Activated T-helper 1 cell treated with Interleukin-2 at 50 U/mL for 16 hours (primary cell): ENCODE measurements around the gene HBE1.
"Not testable (repeated sequence)": the region's sequence is repeated elsewhere in the genome, so short reads cannot be mapped to it uniquely, and the experiment has no call there.

Experiments used
- DNase-seq: peaks from one replicate; pipeline ENCODE4 v3.0.0-alpha.2; 2020; ENCODE audit warnings: low read depth

HBE1 gene

GRCh38 chr11:5269715-5270147, at the start of gene HBE1:
Gene HBE1 (minus strand): TSS chr11:5269945. CDS start chr11:5269890, 55 bp downstream.
- no peak for DNase-seq

GRCh38 chr11:5317292-5317691, 47.5 kb upstream of the HBE1 start:
- no peak for DNase-seq

GRCh38 chr11:5313326-5314023, 43.7 kb upstream of the HBE1 start:
- DNase-seq: not testable (repeated sequence)

- no peak for DNase-seq
Measured at GRCh38 chr11:5310423-5310822, 40.7 kb upstream of the HBE1 start.

GRCh38 chr11:5307256-5308019, 37.7 kb upstream of the HBE1 start:
- no peak for DNase-seq

- DNase-seq: no peak
Measured at GRCh38 chr11:5304046-5304445, 34.3 kb upstream of the HBE1 start.

- DNase-seq: no peak
Measured at GRCh38 chr11:5303626-5304025, 33.9 kb upstream of the HBE1 start.

GRCh38 chr11:5301846-5302245, 32.1 kb upstream of the HBE1 start, which contains the start of gene OR51B4:
Gene OR51B4 (minus strand): TSS chr11:5301946. CDS start chr11:5301946, 0 bp downstream.
- DNase-seq: no peak

GRCh38 chr11:5300251-5300650, 30.5 kb upstream of the HBE1 start:
- DNase-seq: no peak

- no peak for DNase-seq
Measured at GRCh38 chr11:5298451-5298850, 28.7 kb upstream of the HBE1 start.

GRCh38 chr11:5297721-5298323, 28.1 kb upstream of the HBE1 start:
- no peak for DNase-seq

GRCh38 chr11:5294342-5294995, 24.7 kb upstream of the HBE1 start:
- not testable (repeated sequence) for DNase-seq

GRCh38 chr11:5293028-5293427, 23.3 kb upstream of the HBE1 start:
- DNase-seq: no peak

- DNase-seq: no peak
Measured at GRCh38 chr11:5291207-5291838, 21.6 kb upstream of the HBE1 start.

- no peak for DNase-seq
Measured at GRCh38 chr11:5290106-5290505, 20.4 kb upstream of the HBE1 start.

GRCh38 chr11:5289696-5290095, 20.0 kb upstream of the HBE1 start:
- no peak for DNase-seq

- no peak for DNase-seq
Measured at GRCh38 chr11:5288906-5289550, 19.3 kb upstream of the HBE1 start.

GRCh38 chr11:5288108-5288905, 18.6 kb upstream of the HBE1 start:
- no peak for DNase-seq

GRCh38 chr11:5286901-5287300, 17.2 kb upstream of the HBE1 start:
- no peak for DNase-seq

- no peak for DNase-seq
Measured at GRCh38 chr11:5286351-5286750, 16.6 kb upstream of the HBE1 start.
